ENCODE data around the gene CDH23. TPM values are rescaled to one million over a fixed set of nuclear protein-coding genes. Genes with fewer than 3 reads are reported as not detected.

Gene CDH23
- total RNA-seq, 4 donors from 2014 or later, result 7.1 to 56.2 (median 25.4) TPM

DNA sequence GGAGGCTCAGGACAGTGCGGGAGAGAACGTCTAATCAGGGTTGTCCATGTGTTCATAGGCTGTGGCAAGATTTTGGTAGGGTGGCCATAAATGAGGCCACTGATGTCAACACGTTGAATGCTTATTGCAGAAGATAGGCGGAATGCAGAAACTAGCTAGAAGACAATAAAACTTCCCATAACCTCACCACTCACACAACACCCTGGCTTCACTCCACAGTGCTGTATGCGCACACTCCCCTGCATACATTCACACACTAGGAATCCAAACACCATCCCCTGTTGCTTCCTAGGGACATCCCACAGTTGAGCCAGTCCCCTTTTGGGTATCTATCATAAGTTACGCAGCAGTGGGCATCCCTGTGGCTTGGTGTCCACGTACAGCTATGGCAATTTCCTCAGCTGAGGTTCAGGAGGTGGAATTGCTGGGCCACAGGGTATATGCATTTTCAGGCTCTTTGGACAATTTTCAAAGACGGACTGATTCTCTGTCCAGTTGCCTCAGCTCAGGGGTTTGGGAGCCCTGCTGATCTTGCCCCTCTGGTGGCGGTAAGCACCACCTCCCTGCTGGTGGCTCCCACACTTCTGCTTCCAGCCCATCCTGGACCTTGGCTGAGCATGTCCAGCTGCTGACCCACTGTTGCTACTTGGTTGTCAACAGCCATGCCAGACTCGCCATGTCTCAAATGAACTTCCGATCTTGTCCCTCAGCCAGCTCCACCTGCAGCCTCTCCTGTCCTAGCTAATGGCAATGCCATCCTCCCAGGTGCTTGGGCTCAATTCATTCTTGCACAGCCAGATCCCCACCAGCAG is 36.4 kb downstream of the CDH23 start:
- intact Hi-C loops (cut with DNase I; ENCODE audit: low total_unique reads), result no loop called here
- no peaks in the 10 kb centered on the region for H3K4me1 ChIP-seq
- no peaks in the 10 kb centered on the region for H3K27me3 ChIP-seq
- TF ChIP-seq POLR2A (IDR thresholded peaks at IDR 0.05), result no peak
- TF ChIP-seq, protein P1, sequence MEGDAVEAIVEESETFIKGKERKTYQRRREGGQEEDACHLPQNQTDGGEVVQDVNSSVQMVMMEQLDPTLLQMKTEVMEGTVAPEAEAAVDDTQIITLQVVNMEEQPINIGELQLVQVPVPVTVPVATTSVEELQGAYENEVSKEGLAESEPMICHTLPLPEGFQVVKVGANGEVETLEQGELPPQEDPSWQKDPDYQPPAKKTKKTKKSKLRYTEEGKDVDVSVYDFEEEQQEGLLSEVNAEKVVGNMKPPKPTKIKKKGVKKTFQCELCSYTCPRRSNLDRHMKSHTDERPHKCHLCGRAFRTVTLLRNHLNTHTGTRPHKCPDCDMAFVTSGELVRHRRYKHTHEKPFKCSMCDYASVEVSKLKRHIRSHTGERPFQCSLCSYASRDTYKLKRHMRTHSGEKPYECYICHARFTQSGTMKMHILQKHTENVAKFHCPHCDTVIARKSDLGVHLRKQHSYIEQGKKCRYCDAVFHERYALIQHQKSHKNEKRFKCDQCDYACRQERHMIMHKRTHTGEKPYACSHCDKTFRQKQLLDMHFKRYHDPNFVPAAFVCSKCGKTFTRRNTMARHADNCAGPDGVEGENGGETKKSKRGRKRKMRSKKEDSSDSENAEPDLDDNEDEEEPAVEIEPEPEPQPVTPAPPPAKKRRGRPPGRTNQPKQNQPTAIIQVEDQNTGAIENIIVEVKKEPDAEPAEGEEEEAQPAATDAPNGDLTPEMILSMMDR (IDR thresholded peaks at IDR 0.05), result no peak
- H3K27ac ChIP-seq, result no peak overlapping the region
- no peak for DNase-seq
- no peak overlapping the region for H3K4me3 ChIP-seq
- H3K36me3 ChIP-seq, result no peaks in the 10 kb centered on the region
- no peaks in the 10 kb centered on the region for H3K9me3 ChIP-seq

DNA sequence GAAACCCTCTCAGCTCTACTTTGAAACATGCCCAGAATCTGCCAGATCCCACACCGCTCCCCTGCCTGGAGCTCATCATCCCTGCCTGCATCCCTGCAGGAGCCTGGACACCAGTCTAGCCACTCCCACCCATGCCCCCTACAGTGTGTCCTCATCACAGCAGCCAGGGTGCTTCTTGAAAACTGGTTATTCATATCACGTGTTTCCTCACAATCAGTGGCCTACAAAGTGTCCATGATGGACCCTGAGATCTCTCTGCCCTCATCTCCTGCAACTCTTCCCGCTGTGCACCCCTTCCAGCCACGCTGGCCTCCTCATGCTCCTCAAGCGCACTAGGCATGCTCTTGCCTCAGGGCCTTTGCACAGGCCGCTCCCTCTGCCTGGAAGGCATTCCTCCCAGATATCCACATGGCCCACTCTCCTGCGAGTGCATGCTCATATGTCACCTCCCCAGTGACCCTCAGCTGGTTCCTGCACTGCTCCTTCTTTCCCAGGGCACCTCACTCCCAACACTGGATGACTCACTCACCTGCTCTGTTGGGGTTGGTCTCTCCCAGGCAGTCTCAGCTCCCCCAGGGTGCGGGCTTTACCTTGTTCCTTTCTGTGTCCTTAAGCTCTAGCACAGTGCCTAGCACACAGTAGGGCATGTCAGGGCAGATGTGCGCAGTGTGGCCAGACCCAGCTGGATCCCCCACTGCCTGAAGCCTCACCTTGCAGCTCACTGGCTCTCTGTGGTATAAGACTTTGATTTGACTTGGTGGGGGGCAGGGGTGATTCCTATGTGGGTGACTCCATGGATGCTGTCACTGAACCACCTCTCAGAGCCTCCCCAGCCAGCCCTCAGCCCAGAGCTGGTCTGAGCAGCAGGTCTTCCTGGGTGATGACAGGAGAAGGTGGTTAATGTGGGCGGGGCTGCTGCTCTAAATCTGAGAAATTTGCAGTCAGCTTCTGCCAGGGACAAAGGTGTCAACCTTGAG is 37.3 kb downstream of the CDH23 start:
- Histone ChIP-seq H3K4me3 (no peak overlapping the region), H3K27ac (no peak overlapping the region), H3K9me3 (no peaks in the 10 kb centered on the region), H3K36me3 (no peaks in the 10 kb centered on the region), H3K27me3 (no peaks in the 10 kb centered on the region), H3K4me1 (no peaks in the 10 kb centered on the region)
- intact Hi-C loops (cut with DNase I; ENCODE audit: low total_unique reads), result no loop called here
- no peak for DNase-seq
- no peak for TF ChIP-seq POLR2A (IDR thresholded peaks at IDR 0.05)
- TF ChIP-seq, protein P1 (IDR thresholded peaks at IDR 0.05), result no peak

DNA sequence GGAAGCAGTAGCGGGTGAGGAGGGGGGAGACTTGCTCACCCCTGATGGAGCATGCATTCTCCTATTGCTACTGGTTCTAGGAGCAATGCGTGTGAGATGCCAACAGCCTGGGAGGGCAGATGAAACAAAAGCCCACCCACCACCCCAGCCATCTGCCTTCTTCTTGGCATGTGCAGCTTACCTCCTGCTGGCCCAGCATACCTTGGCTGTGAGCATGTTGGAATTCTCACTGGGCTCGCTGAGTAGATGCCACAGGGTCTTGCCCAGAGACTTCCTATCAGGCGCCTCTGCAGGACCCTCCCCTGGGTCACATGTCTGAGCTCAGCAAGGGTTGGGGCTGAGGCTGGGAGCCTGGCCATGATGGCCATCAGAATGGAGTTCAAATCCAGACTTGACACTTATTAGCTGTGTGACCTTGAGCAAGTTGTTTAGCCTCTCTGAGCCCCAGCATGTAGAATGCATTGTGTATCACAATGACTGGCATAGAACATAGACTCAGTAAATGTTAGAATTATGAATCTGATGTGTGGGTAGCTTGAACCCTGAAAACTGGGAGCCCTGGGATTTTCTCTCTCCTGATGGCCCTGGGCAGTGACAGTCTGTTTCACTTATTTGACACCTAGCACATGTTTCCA is 38.2 kb downstream of the CDH23 start:
- no peak overlapping the region for H3K27ac ChIP-seq
- H3K4me3 ChIP-seq, result no peak overlapping the region
- H3K27me3 ChIP-seq, result no peaks in the 10 kb centered on the region
- no peak for TF ChIP-seq POLR2A (IDR thresholded peaks at IDR 0.05)
- TF ChIP-seq, protein P1 (IDR thresholded peaks at IDR 0.05), result no peak
- H3K36me3 ChIP-seq, result no peaks in the 10 kb centered on the region
- DNase-seq, result no peak
- H3K4me1 ChIP-seq, result no peaks in the 10 kb centered on the region
- H3K9me3 ChIP-seq, result no peaks in the 10 kb centered on the region
- intact Hi-C loops (cut with DNase I; ENCODE audit: low total_unique reads), result no loop called here

GRCh38 chr10:71435571-71436267 is 39.0 kb downstream of the CDH23 start:
- Histone ChIP-seq H3K4me3 (no peak overlapping the region), H3K4me1 (no peaks in the 10 kb centered on the region), H3K27me3 (no peaks in the 10 kb centered on the region), H3K9me3 (no peaks in the 10 kb centered on the region), H3K36me3 (no peaks in the 10 kb centered on the region), H3K27ac (no peak overlapping the region)
- intact Hi-C loops (cut with DNase I; ENCODE audit: low total_unique reads), result no loop called here
- no peak for TF ChIP-seq POLR2A (IDR thresholded peaks at IDR 0.05)
- TF ChIP-seq, protein P1 (IDR thresholded peaks at IDR 0.05), result no peak
- no peak for DNase-seq

All from uterus (tissue), 4 donors.